K562 (cell line): Measurements from ENCODE around the gene RANBP3. TPM values are rescaled to one million over a fixed set of nuclear protein-coding genes. Genes with fewer than 3 reads are reported as not detected.

Experiments used
- CTBP1 ChIP-seq: fragments of 450-650 bp; IDR thresholded peaks from 2 replicates; pipeline ENCODE4 v1.6.1; 2016; ENCODE audit warnings: borderline replicate concordance
- EZH2 ChIP-seq: IDR thresholded peaks from 2 replicates; pipeline ENCODE4 v1.6.1; 2012; ENCODE audit warnings: low read depth, mild to moderate bottlenecking, inconsistent platforms, low read length, borderline replicate concordance
- KLF10 ChIP-seq: fragments of 250-450 bp; sonication (Bioruptor Pico); IDR thresholded peaks from 2 replicates; pipeline ENCODE4 v1.6.1; 2021; ENCODE audit warnings: matching md5 sums
- NFIC ChIP-seq: fragments of 450-650 bp; IDR thresholded peaks from 2 replicates; pipeline ENCODE4 v1.6.1; 2017; ENCODE audit warnings: mild to moderate bottlenecking, inconsistent platforms
- NONO ChIP-seq, 2 experiments: fragments of 200-400 bp in 1 of 2; fragments of 450-650 bp in 1 of 2; formaldehyde crosslinking in 1 of 2; IDR thresholded peaks; 2 replicates each; pipeline ENCODE4 v1.6.1; 2017; ENCODE audit warnings: low read depth in 2 of 2, mild to moderate bottlenecking in 2 of 2, moderate library complexity in 2 of 2, low read length in 1 of 2
- POU5F1 ChIP-seq: fragments of 150-350 bp; IDR thresholded peaks from 2 replicates; pipeline ENCODE4 v1.6.1; 2014; ENCODE audit warnings: borderline replicate concordance, low read length, low read depth, mild to moderate bottlenecking; ENCODE audit not compliant: partially characterized antibody
- RAD21 ChIP-seq, 2 experiments: fragments of 250-450 bp in 1 of 2; fragments of 450-650 bp in 1 of 2; sonication (Bioruptor Pico) in 1 of 2; formaldehyde crosslinking in 1 of 2; IDR thresholded peaks in 1 of 2; conservative IDR thresholded peaks in 1 of 2; 2 replicates each; pipeline versions ENCODE4 v1.4.0 to v1.8.0; 2020 to 2022; ENCODE audit warnings: mild to moderate bottlenecking in 2 of 2, moderate library complexity in 1 of 2
- ZNF146 ChIP-seq: IDR thresholded peaks from one replicate; pipeline ENCODE4 v1.6.1; 2018; ENCODE audit warnings: missing compliant biosample characterization; ENCODE audit not compliant: unreplicated experiment
- ZNF586 ChIP-seq: fragments of 450-650 bp; formaldehyde crosslinking; conservative IDR thresholded peaks from 2 replicates; pipeline ENCODE4 v1.4.0; 2020; ENCODE audit warnings: mild to moderate bottlenecking, moderate library complexity
- polyA plus RNA-seq, 8 experiments: library from polyadenylated mRNA; depleted of rRNA in 4 of 8; stranded (reverse) in 5 of 8; unstranded in 3 of 8; fragments of >200 nt; fragmentation: Nextera tagmentation in 2 of 8; fragmentation: Illumina TruSeq in 1 of 8; extraction: Ambion mirVana in 2 of 8; extraction: Trizol in 1 of 8; gene quantifications; 2 replicates each; pipeline versions ENCODE4 v1.2.1 to v1.2.3, GENCODE V29; 2011 to 2014; ENCODE audit warnings: inconsistent platforms in 1 of 8, missing spikeins in 1 of 8
- total RNA-seq, 7 experiments: library from RNA; depleted of rRNA in 6 of 7; stranded (reverse); fragments of >200 nt in 6 of 7; fragmentation: Illumina TruSeq in 2 of 7; extraction: Trizol in 2 of 7; gene quantifications; 2 replicates each; pipeline versions ENCODE4 v1.2.1 to v1.2.3, GENCODE V29; 2011 to 2021; ENCODE audit warnings: low replicate concordance in 1 of 7
- TF ChIP-seq, protein P1 (sequence below): fragments of 450-650 bp; IDR thresholded peaks from 2 replicates; pipeline ENCODE4 v1.6.1; 2016; ENCODE audit warnings: borderline replicate concordance
- TF ChIP-seq, protein P2 (sequence below): sonication (generic); formaldehyde crosslinking; IDR thresholded peaks from 2 replicates; pipeline ENCODE4 v1.8.1; 2023; ENCODE audit warnings: missing genetic modification reagents, mild to moderate bottlenecking, borderline replicate concordance
- TF ChIP-seq, protein P3 (sequence below): sonication (generic); formaldehyde crosslinking; IDR thresholded peaks from 2 replicates; pipeline ENCODE4 v1.8.1; 2022; ENCODE audit warnings: missing genetic modification reagents
- TF ChIP-seq, protein P4 (sequence below), 2 experiments: IDR thresholded peaks; 2 replicates each; pipeline ENCODE4 v1.6.1; 2012; ENCODE audit warnings: improper control_type of control experiment in 2 of 2, low read depth in 2 of 2, low read length in 2 of 2, borderline replicate concordance in 1 of 2
- TF ChIP-seq, protein P5 (sequence below), 2 experiments: fragments of 450-650 bp; conservative IDR thresholded peaks; 2 replicates each; pipeline ENCODE4 v1.6.1; 2017; ENCODE audit warnings: mild to moderate bottlenecking in 2 of 2, moderate library complexity in 2 of 2

Gene RANBP3
- total and polyA plus RNA-seq, 9 of the 15 experiments (the other 6 are each of a cell fraction or from before 2014, with no cell fraction given), result 0.90 to 95.1 (median 63.2) TPM

DNA sequence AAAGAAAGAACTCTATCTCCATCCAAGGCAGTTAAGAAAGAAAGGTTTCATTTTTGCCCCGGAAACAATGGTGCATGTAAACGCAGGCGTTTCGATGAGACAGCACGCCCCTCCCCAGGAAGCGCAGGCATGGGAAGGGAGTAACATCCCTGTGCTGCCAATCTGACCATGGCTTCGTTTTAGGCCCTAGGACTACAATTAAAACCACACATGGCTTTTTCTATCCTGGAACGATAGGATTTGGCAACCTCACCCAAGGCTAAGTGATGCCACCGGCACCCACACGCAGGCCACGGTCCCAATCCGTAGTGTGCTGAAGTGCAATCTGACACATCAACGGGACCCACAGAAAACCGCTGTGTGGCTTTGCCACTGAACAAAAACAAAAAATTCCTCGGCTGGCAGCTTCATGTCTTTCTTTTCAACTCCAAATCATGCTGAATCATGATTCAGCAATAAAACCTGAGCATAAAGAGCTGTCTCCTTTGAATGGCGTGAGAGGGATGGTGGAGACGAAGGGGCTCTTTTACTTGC is 24.2 kb downstream of the RANBP3 start (continued):
- TF ChIP-seq NONO (IDR thresholded peaks at IDR 0.05; ENCODE audit: low read depth in 2 of 2, low read length in 1 of 2), result no peak
- TF ChIP-seq ZNF586 (CRISPR knock-in tag), result no peak
- no peak for TF ChIP-seq KLF10 (CRISPR knock-in tag)
- TF ChIP-seq, protein P1, sequence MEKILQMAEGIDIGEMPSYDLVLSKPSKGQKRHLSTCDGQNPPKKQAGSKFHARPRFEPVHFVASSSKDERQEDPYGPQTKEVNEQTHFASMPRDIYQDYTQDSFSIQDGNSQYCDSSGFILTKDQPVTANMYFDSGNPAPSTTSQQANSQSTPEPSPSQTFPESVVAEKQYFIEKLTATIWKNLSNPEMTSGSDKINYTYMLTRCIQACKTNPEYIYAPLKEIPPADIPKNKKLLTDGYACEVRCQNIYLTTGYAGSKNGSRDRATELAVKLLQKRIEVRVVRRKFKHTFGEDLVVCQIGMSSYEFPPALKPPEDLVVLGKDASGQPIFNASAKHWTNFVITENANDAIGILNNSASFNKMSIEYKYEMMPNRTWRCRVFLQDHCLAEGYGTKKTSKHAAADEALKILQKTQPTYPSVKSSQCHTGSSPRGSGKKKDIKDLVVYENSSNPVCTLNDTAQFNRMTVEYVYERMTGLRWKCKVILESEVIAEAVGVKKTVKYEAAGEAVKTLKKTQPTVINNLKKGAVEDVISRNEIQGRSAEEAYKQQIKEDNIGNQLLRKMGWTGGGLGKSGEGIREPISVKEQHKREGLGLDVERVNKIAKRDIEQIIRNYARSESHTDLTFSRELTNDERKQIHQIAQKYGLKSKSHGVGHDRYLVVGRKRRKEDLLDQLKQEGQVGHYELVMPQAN, result no peak
- TF ChIP-seq, protein P2, sequence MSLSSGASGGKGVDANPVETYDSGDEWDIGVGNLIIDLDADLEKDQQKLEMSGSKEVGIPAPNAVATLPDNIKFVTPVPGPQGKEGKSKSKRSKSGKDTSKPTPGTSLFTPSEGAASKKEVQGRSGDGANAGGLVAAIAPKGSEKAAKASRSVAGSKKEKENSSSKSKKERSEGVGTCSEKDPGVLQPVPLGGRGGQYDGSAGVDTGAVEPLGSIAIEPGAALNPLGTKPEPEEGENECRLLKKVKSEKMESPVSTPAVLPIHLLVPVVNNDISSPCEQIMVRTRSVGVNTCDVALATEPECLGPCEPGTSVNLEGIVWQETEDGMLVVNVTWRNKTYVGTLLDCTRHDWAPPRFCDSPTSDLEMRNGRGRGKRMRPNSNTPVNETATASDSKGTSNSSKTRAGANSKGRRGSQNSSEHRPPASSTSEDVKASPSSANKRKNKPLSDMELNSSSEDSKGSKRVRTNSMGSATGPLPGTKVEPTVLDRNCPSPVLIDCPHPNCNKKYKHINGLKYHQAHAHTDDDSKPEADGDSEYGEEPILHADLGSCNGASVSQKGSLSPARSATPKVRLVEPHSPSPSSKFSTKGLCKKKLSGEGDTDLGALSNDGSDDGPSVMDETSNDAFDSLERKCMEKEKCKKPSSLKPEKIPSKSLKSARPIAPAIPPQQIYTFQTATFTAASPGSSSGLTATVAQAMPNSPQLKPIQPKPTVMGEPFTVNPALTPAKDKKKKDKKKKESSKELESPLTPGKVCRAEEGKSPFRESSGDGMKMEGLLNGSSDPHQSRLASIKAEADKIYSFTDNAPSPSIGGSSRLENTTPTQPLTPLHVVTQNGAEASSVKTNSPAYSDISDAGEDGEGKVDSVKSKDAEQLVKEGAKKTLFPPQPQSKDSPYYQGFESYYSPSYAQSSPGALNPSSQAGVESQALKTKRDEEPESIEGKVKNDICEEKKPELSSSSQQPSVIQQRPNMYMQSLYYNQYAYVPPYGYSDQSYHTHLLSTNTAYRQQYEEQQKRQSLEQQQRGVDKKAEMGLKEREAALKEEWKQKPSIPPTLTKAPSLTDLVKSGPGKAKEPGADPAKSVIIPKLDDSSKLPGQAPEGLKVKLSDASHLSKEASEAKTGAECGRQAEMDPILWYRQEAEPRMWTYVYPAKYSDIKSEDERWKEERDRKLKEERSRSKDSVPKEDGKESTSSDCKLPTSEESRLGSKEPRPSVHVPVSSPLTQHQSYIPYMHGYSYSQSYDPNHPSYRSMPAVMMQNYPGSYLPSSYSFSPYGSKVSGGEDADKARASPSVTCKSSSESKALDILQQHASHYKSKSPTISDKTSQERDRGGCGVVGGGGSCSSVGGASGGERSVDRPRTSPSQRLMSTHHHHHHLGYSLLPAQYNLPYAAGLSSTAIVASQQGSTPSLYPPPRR, result no peak
- TF ChIP-seq EZH2, result no peak
- TF ChIP-seq, protein P3, sequence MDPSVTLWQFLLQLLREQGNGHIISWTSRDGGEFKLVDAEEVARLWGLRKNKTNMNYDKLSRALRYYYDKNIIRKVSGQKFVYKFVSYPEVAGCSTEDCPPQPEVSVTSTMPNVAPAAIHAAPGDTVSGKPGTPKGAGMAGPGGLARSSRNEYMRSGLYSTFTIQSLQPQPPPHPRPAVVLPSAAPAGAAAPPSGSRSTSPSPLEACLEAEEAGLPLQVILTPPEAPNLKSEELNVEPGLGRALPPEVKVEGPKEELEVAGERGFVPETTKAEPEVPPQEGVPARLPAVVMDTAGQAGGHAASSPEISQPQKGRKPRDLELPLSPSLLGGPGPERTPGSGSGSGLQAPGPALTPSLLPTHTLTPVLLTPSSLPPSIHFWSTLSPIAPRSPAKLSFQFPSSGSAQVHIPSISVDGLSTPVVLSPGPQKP (CRISPR knock-in tag), result no peak
- TF ChIP-seq, protein P4, sequence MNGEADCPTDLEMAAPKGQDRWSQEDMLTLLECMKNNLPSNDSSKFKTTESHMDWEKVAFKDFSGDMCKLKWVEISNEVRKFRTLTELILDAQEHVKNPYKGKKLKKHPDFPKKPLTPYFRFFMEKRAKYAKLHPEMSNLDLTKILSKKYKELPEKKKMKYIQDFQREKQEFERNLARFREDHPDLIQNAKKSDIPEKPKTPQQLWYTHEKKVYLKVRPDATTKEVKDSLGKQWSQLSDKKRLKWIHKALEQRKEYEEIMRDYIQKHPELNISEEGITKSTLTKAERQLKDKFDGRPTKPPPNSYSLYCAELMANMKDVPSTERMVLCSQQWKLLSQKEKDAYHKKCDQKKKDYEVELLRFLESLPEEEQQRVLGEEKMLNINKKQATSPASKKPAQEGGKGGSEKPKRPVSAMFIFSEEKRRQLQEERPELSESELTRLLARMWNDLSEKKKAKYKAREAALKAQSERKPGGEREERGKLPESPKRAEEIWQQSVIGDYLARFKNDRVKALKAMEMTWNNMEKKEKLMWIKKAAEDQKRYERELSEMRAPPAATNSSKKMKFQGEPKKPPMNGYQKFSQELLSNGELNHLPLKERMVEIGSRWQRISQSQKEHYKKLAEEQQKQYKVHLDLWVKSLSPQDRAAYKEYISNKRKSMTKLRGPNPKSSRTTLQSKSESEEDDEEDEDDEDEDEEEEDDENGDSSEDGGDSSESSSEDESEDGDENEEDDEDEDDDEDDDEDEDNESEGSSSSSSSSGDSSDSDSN (IDR thresholded peaks at IDR 0.05; ENCODE audit: borderline replicate concordance in 1 of 2, low read depth in 2 of 2, low read length in 2 of 2), result no peak
- TF ChIP-seq, protein P5, sequence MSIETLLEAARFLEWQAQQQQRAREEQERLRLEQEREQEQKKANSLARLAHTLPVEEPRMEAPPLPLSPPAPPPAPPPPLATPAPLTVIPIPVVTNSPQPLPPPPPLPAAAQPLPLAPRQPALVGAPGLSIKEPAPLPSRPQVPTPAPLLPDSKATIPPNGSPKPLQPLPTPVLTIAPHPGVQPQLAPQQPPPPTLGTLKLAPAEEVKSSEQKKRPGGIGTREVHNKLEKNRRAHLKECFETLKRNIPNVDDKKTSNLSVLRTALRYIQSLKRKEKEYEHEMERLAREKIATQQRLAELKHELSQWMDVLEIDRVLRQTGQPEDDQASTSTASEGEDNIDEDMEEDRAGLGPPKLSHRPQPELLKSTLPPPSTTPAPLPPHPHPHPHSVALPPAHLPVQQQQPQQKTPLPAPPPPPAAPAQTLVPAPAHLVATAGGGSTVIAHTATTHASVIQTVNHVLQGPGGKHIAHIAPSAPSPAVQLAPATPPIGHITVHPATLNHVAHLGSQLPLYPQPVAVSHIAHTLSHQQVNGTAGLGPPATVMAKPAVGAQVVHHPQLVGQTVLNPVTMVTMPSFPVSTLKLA (conservative IDR thresholded peaks at IDR 0.05), result 0 out of 4 replicates have a peak, but pooled peaks of 1 of the 2 experiments have one; percentile 18
- no peak for TF ChIP-seq ZNF146 (CRISPR knock-in tag)
- no peak for TF ChIP-seq POU5F1
- peak; percentile 20; the same call in 1 of the 2 replicates for TF ChIP-seq NFIC
- TF ChIP-seq CTBP1, result 0 out of 2 replicates have a peak, but pooled peaks have one; percentile 11
- no peak for TF ChIP-seq RAD21 (CRISPR knock-in tag; conservative IDR thresholded peaks at IDR 0.05 in 1 of 2, IDR thresholded peaks at IDR 0.05 in 1 of 2)
